IPS-NIHi7 (cell line): ENCODE data around the gene ZFYVE27.
A peak's percentile ranks its signal among the peaks of the same experiment; 100 is the strongest.

Source experiments
- DNase-seq: peaks from one replicate; pipeline ENCODE4 v3.0.0; 2012; ENCODE audit warnings: mixed read lengths; ENCODE audit errors: extremely low spot score

Gene ZFYVE27

DNA sequence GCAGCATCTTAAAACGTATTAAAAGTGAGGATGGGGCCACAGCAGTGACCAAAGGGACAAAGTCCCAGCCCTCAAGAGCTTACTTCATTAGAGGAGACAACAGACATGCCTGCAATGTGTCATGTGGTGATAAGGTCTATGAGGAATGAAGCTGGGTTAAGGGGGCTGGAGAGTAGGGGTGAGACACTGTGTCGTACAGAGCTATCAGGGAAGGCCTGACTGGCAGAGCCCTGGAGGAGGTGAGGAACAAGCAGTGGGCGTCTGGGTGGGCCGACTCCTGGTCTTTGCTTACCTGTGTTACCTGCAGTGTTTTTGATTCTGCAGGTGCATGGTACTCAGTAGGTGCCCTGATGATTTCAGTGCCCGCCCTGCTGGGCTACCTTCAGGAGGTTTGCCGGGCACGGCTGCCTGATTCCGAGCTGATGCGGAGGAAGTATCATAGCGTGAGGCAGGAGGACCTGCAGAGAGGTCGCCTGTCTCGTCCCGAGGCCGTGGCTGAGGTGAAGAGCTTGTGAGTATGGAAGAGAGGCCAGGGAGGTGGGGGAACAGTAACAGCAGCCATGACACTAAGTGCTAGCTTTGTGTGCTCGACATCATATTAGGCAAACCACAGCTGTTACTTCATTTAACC lies 7.6 kb downstream of the ZFYVE27 start:
- DNase-seq = no peak

DNA sequence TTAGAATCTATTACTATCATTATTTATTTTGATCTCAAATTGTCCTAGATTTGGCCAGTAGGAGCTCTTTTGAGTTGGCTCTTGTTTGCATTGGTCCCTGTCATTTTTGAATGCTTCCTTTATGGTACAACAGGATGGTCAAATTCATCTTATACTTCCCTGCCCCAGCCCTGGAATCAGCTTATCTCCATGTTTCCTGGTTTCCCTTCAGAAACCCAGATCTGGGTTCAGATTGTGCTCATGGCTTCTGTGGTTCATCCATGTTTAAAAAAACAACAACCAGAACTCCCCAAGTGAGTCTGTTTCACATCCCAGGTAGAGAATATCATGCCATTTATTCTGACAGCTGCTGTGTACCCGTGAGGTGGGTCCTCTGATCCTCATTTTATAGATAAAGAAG lies 10.6 kb downstream of the ZFYVE27 start:
- no peak for DNase-seq

DNA sequence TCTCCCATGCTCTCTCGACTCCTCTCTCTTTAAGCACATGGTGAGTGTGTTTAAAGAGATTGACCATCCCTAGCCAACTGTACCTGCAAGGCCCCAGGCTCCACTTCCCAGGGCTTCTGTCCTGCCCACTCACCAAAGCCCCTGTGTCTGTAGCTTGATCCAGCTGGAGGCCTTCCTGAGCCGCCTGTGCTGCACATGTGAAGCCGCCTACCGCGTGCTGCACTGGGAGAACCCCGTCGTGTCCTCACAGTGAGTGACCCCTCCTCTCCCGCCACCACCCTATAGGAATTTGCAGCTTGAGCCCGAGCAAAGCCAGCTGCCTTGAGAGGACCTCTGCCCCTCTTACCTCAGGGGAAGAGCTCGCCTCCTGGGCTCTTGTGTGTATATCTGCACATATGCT lies 11.2 kb downstream of the ZFYVE27 start:
- no peak for DNase-seq

DNA sequence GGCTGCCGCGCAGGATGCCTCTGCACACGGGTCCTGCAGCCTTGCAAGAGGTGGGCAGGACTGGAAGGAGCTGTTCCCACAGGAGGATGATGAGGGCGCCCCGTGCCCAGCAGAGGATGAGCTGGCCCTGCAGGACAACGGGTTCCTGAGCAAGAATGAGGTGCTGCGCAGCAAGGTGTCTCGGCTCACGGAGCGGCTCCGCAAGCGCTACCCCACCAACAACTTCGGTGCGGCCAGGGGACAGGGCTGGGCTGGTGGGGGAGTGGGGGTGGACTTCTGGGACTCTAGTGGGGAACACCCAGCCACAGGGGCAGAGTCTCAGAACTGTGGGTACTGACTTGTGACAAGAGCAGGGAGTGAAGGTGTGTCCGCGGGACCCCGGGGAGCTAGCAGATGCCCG lies 16.0 kb downstream of the ZFYVE27 start:
- DNase-seq = no peak

DNA sequence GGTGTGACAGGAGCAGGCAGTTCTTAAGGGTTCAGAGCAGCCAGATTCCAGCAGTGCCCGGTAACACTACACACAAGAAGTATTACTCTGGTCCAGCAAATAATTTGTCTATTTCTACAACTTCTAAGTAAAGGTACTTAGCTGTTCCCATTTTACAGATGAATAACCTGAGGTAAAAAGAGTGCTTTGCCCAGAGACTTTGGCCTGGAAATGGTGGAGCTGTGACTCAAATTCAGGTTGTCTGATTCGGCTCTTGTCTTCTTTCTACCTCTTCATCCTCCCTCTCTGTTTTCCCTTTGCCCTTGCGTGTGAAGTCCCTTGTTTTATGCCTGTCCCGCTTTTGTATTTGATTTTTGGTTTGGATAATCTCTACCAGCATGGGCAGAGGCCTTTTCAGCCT lies 17.8 kb downstream of the ZFYVE27 start:
- no peak for DNase-seq

DNA sequence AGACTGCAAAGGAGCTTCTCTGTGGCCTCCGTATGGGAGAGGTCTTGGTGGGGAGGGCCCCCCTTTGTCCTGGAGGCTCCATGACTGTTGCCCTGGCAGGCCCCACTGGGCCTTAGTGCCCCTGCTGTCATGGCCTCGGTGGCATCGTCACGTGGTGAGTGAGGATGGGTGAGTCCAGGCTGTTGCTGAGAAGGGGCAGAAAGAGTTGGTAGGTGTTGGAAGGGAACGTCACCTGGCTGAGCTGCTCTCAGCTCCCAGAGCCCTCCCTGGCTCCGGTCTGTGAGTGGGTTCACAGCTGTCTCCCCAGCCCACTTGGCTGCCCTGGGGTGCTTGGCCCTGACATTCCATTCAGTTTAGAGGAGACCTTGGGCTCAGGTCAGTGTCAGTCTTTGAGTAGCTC lies 18.8 kb downstream of the ZFYVE27 start:
- DNase-seq = no peak

DNA sequence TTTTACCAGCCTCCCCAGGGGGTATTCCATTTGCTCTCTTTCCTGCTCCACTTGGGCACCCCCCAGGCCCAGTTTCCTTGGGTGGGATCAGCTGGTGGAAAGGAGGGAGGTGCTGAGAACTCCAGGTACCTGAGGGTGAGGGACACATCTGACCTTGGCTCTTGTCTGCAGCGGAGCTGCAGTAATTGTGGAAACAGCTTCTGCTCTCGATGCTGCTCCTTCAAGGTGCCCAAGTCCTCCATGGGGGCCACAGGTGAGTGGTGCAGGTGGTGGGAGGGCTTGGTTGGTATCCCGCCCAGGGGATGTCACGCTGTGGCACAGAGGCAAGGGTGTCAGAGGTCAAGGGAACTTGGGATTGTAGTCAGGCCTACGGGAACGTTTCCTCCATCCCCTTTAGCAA lies 20.5 kb downstream of the ZFYVE27 start:
- no peak for DNase-seq

DNA sequence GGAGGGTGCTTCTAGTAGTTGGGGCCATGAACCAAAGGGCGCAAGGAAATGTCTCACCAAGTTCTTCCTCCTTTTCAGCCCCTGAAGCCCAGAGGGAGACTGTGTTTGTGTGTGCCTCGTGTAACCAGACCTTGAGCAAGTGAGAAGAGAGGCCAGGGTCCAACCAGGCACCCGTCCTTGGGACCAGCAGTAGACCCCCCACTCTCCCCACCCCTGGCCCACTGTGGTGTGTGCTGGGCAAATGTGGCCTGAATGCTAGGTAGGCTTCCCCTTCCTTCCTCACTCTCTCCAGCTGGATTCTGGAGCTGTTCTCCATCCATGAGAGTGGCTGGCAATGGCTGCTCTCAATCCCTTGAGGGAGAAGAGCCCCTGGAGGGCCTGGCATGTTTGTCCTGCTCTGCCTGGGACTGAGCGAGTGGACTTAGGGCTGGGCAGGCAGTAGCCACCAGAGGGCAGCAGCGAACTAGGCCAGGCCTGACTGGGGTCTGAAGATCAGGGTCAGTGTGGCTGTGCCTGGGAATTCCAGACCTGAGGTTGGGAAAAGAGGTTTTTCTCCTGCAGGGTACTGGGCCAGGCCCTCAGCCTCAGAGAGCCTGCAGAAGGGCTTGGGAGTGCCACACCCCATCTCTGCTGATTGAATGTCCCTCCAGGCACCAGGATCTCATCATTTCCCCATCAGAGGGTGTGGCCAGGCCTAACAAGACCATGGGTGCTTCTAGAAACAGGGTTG lies 22.4 kb downstream of the ZFYVE27 start:
- peak; percentile 93 for DNase-seq

DNA sequence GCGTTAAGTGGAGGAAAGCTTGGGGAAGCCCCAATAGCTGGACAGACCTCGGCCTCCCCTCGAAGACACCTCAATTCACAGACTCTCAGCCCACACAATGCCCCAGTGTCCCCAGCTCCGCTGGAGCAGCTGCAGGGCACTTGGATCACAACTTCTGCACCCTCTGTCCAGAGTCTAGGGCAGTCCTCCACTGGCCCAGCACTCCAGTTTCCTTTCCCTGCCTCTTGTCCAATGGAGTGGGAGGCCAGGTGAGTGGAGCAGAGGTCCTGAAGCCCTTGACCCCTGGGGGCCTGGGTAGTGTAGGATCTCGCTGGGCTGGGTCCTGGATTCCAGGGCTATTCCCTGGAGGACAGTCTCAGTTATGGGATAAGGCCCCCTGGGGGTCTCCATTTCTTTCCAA lies 23.0 kb downstream of the ZFYVE27 start:
- no peak for DNase-seq

DNA sequence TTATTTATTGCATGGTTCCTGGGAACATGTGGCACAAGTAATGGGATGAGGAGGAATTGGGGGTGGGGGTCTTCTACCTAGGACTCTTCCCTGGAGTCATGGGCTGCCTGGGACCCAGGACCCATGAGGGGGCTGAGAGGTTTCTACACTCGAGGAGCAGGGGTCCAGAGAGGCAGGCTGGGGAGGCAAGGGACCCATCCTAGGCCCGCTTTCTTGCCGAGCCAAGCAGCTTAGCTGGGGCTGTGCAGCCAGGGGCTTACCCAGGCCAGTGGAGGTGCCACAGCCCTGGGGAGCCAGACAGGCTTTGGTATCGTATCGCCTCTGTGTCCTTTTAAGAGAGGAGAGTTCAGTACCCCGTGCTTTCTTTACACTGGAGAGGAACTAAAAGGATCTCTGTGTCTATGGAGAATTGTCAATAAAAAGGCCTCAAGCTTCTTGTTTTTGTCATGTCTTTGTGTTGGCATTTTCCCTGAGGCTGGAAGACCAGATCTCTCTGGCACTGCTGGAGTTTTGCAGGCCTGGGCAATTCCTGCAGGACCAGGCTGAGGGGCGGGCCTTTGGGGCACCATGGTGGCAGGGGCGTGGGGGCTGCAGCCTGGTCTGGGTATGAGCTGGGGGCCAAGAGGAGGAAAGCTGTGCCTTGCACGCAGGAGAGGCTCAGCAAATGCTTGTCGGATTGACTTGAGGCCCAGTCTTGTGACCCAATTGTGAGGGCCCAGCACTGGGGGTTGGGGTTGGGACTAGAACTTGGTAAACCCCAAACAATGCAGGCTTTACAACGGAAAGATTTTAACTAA lies 23.7 kb downstream of the ZFYVE27 start:
- DNase-seq = no peak

DNA sequence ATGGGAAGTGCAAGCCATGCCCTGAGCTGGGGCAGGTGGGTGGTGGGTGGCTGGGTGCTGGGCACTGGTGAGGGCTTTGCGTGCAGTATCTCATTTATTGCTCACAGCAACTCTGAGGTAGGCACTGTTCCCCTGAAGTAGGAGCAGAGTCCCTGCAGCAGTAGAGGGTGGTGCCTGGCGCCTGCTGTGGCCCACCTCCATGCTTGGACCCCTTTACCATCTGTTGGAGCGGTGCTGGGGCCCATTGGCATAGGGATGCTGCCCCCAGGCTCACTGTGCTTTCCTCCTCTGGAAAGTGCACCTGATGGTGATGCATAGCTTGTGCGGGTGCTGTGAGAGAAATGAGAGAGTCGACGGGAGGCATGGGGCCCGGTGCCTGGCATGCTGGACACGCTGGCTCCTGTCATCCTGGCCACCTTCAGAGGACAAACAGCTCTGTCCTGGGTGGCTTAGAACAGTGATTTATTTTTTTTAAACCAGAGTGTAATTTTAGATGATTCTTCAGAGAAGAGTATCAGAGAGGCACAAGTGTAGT lies 24.5 kb downstream of the ZFYVE27 start:
- no peak for DNase-seq

DNA sequence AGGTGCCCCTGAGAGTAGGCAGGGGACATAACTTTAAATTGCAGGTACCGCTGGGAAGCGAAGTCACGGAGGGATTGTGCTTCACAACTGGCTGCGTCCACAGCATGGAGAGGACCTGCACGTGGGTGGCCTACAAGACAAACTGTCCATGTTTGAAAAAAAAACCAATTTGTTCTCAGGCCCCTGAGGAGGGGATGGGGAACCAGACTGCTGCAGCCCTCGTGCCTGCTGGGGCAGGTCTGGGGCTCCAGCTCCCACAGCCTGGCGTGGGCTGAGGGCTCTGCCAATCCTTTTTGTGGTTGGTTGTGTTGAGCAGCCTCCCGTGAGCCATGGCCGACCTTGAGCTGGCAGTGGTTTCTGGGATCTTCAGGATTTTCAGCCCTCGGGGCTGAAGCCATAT lies 25.1 kb downstream of the ZFYVE27 start:
- no peak for DNase-seq

DNA sequence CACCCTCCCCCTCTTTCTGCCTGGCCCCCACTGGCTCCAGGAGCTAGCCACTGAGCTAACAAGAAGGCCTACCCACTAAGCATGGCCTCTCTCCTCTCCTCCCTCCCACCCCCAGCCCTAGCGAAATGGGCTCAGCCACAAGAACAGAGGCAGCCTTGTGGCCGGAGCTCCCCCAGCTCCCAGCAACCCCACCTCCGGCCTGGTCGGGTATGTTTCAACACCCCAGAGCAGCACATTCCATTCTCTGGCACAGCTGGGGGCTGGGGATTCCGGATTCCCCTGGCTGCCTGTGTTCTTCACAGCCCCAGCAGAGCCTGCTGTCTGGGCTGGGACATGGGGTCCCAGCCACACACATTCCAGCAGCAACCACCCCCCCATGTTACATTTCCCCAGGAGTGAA lies 25.9 kb downstream of the ZFYVE27 start:
- DNase-seq = peak; percentile 74

DNA sequence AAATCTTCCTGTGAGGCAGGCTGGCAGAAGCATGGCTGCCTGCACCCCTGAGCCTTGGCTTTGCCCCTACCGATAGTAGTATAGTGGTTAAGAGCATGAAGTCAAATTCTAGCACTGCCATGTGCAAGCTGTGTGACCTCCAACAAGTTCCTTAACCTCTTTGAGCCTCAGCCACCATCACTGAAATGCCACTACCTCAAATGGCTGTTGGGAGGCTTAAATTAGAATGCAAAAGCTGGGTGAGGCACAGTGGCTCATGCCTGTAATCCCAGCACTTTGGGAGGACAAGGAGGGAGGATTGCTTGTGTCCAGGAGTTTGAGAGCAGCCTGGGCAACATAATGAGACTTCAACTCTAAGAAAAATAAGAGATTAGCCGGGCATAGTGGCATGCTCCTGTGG lies 26.5 kb downstream of the ZFYVE27 start:
- DNase-seq = no peak

DNA sequence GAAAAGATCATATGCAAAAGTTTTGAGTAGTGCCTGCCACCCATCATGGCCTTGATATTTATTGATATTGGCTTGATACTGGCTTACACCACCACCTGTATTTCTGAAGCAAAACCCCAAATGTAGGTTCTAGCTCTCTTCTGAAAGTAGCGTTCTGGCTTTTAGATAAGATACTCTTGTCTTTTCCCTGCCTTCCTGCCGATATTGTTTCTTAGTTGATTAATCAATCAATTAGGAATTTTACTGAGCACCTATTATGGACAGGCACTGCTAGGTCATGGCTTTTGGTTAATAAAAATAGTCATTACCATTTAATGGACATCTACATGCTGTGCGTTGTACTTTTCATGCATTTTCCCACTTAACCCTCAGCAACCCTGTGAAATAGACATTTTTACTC lies 27.0 kb downstream of the ZFYVE27 start:
- DNase-seq = no peak

DNA sequence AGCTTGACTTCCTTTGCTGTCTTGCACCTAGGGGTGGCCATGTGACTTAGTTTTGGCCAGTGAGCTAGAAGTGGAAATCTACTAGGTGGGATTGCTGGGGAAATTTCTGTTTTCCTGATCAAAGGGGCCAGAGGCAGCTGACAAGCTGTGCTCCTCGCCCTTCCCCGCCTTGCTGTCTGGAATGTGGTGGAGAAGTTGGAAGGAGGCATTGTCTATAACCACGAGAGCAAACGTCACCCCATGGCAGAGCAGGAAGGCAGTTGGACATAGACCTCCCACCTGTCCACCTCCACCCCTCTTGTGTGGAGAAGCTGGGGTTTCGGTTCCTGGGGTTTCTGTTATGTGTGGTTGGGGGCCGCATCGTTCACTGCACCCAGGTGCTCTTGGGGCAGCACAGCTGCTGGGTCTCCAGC lies 27.6 kb downstream of the ZFYVE27 start:
- DNase-seq = no peak

DNA sequence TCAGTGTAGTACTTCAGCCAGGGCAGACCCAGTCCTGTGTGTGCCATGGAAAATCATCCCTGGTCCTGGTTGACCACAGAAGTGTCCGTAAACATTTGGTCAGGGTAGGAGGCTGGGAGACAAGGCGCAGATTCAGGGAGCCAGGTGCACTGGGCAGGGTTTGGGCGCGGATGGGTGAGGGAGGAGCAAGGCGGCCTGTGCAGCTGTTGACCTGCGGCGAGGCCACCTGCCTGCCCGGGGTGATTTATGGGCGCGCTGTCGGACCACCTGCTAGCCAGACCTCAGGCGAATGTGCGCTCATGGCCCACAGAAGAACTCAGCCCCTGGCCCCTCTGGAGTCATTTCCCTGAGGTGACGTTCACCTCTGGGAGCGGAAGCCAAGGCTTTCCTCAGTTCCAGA lies 28.3 kb downstream of the ZFYVE27 start:
- no peak for DNase-seq

DNA sequence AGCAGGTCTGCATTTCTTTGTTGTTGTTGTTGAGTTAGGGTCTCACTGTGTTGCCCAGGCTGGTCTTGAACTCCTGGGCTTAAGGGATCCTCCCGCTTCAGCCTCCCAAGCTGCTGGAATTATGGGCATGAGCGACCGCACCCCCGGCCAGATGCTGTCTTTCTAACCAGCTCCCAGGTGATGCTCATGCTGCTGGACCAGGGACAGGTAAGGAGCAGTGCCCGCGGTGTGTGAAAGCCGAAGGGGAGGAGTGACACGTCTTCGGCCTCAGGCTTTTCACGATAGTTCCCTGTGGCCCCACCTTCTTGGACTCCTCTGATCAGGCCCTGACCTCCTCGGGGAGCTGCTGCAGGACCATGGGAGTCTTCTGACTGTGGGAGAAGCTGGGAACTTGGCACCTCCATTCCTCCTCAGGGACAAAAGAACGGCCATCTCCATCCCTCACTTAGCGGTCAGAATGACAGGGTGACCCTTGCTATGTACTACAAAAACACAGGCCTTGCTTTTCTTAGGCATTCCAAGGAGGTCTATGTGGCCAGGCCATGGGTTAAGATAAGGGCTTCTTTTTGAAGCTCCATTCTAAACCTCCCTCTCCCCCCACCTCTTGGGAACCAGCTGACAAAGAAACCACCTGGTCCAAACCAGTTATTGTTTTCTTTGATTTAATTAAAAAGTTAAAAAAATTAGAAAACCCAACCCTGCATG lies 29.3 kb downstream of the ZFYVE27 start:
- DNase-seq = no peak

DNA sequence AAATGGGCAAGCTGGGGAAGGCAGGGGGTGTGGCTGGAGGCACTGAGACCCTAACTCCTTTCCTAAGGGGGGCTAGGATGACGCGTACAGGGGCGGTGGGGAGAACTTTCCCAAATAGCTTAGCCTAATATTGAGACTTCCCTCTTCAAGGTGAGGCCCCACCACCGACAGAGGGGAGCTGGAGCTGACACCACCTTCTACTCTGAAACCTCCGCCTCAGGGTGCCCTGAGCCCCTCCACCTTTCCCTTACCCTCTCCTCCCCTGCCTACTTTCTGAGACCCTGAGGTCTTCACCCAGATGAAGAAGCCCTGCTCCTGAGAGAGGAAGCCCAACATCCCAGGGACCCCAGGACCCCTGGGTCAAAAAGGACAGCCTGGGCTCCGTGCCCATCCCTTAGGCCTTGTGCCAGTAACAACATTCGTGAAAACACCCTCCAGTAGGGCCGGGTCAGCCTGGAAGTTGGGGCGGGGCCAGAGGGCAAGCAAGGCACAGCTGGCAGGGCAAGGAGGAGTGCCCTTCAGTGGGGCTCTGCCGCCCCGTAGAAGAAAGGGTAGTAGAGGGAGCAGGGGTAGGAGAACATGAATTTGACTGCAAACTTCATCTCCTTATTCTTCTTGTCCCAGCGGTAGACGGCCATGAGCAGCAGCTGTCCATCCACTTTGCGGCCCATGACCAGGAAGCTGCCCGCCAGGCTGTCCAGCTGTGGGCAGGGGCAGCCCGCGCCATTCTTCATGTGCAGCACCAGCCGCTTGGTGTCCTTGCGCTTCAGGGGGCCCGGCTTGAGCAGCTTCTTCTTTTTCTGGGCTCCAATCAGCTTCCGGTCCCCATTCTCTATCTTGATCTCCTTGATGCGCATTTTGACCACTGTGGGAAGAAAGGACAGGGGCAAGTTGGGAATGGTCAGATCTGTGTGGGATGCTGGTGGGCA lies 30.3 kb downstream of the ZFYVE27 start:
- no peak for DNase-seq

DNA sequence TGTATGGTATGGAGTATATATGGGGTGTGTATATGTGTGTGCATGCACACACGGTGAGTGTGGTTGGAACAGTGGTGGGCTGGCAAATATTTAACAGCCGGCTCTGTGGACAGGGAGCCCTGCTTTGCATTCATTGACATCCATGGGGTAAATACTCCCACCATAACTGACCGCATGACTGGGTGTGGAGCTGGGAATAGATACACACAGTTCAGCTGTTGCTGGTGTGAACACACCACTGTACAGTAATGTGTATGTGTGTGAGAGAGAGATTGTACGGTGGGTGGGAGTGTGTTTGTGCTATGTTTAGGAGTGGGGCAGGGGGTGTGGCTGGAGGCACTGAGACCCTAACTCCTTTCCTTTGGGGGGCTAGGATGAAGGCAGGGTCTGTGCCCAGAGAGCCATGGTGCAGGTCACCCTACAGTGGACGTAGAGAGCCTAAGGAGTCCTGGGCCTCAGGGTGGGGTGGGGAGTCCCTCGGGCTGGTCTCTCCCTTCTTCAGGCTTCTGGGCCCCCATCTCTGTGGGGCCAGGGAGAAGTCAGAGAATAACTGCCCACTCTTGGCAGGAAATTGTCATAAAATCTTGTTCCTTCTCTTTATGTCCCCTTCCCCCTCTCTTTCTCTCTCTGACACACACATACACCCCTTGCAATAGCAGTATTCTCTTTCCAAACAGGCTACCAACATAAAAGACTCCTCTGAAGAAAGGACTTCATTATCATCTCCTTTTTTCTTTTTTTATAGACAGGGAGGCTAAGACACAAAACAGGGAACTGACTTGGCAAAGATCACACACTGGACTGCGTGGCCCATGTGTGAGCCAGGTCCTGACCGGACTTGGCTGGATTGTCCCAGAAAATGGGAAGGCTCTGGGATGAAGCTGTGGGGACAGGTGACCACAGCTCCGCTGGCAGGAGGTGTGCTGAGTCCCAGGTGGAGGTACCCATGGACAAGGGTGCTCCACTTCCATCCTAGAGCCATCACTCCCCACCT lies 31.7 kb downstream of the ZFYVE27 start:
- DNase-seq = no peak
